OCI-LY1 (cell line): ENCODE data around the gene RYR3.

Source experiments
- H2AFZ ChIP-seq: fragments of 200-600 bp; sonication (generic), shearing (Covaris generic); 2 replicates; pipeline ENCODE4 v1.6.0; 2014; ENCODE audit warnings: antibody characterized with exemption, mild to moderate bottlenecking, low read length
- H3F3A ChIP-seq: fragments of 200-600 bp; sonication (generic), shearing (Covaris generic); 2 replicates; pipeline ENCODE4 v1.6.0; 2014; ENCODE audit warnings: mild to moderate bottlenecking, antibody characterized with exemption, low read length, moderate library complexity; ENCODE audit not compliant: insufficient read depth
- H3K27ac ChIP-seq: fragments of 200-600 bp; sonication (generic); 2 replicates; pipeline ENCODE4 v1.5.1; 2014; ENCODE audit warnings: low read length, mixed run types, mild to moderate bottlenecking, low read depth; ENCODE audit not compliant: poor library complexity, severe bottlenecking
- H3K27me3 ChIP-seq: fragments of 200-600 bp; sonication (generic); 2 replicates; pipeline ENCODE4 v1.6.0; 2014; ENCODE audit warnings: antibody characterized with exemption, mild to moderate bottlenecking, low read length, moderate library complexity; ENCODE audit not compliant: insufficient read depth
- H3K36me3 ChIP-seq: fragments of 200-600 bp; sonication (generic); 2 replicates; pipeline ENCODE4 v1.6.1; 2014; ENCODE audit warnings: mild to moderate bottlenecking, antibody characterized with exemption, low read length, moderate library complexity, mixed read lengths; ENCODE audit not compliant: insufficient read depth
- H3K4me1 ChIP-seq: fragments of 200-600 bp; sonication (generic); 2 replicates; pipeline ENCODE4 v1.5.1; 2014; ENCODE audit warnings: mild to moderate bottlenecking, low read length, moderate library complexity; ENCODE audit not compliant: insufficient read depth, severe bottlenecking
- H3K4me2 ChIP-seq: fragments of 200-600 bp; sonication (generic), shearing (Covaris generic); 2 replicates; pipeline ENCODE4 v1.6.1; 2014; ENCODE audit warnings: low read length
- H3K4me3 ChIP-seq: fragments of 200-600 bp; sonication (generic); 2 replicates; pipeline ENCODE4 v1.5.1; 2014; ENCODE audit warnings: low read length, low read depth, mild to moderate bottlenecking, mixed read lengths; ENCODE audit not compliant: poor library complexity, severe bottlenecking
- H3K79me2 ChIP-seq: fragments of 200-600 bp; shearing (Covaris generic); 2 replicates; pipeline ENCODE4 v1.6.1; 2016; ENCODE audit warnings: mixed run types, low read length, mixed read lengths; ENCODE audit not compliant: insufficient read depth
- H3K9ac ChIP-seq: fragments of 200-600 bp; sonication (generic), shearing (Covaris generic); 2 replicates; pipeline ENCODE4 v1.6.1; 2014; ENCODE audit warnings: mild to moderate bottlenecking, low read length, mixed read lengths
- H3K9me2 ChIP-seq: fragments of 200-600 bp; sonication (generic), shearing (Covaris generic); 2 replicates; pipeline ENCODE4 v1.6.1; 2014; ENCODE audit warnings: low read depth, mild to moderate bottlenecking, low read length, mixed read lengths
- H3K9me3 ChIP-seq: fragments of 200-600 bp; shearing (Covaris generic); 2 replicates; pipeline ENCODE4 v1.6.1; 2014; ENCODE audit warnings: low read length, mixed read lengths
- H4K20me1 ChIP-seq: fragments of 200-600 bp; sonication (generic), shearing (Covaris generic); 2 replicates; pipeline ENCODE4 v1.6.0; 2016; ENCODE audit warnings: mild to moderate bottlenecking, low read length; ENCODE audit not compliant: insufficient read depth
- CTCF ChIP-seq: fragments of 200-600 bp; sonication (generic), shearing (Covaris generic); IDR thresholded peaks from 2 replicates; pipeline ENCODE4 v1.5.1; 2017; ENCODE audit warnings: mild to moderate bottlenecking, antibody characterized with exemption, low read length, moderate library complexity, mixed read lengths
- EZH2 ChIP-seq: fragments of 200-600 bp; sonication (generic), shearing (Covaris generic); IDR thresholded peaks from 2 replicates; pipeline ENCODE4 v1.8.0; 2017; ENCODE audit warnings: borderline replicate concordance, mixed run types, mild to moderate bottlenecking, antibody characterized with exemption, low read length, moderate library complexity, mixed read lengths

The RYR3 gene

GRCh38 chr15:33581032-33581431, 270.3 kb downstream of the RYR3 start:
- Histone ChIP-seq H3K36me3 (no peaks in the 10 kb centered on the region), H3K27me3 (no peaks in the 10 kb centered on the region), H3K4me1 (no peaks in the 10 kb centered on the region), H3F3A (no peaks in the 10 kb centered on the region), H3K4me3 (no peak overlapping the region), H3K27ac (no peak overlapping the region), H3K79me2 (no peaks in the 10 kb centered on the region), H3K4me2 (no peak overlapping the region), H4K20me1 (no peaks in the 10 kb centered on the region), H2AFZ (no peak overlapping the region), H3K9ac (no peak overlapping the region), H3K9me3 (no peaks in the 10 kb centered on the region), H3K9me2 (no peaks in the 10 kb centered on the region)
- no peak for TF ChIP-seq CTCF
- TF ChIP-seq EZH2 = no peak

- Histone ChIP-seq H2AFZ (no peak overlapping the region), H3K27me3 (no peaks in the 10 kb centered on the region), H3K4me3 (no peak overlapping the region), H3K9ac (no peak overlapping the region), H3K79me2 (no peaks in the 10 kb centered on the region), H3K4me1 (no peaks in the 10 kb centered on the region), H3F3A (no peaks in the 10 kb centered on the region), H3K9me2 (no peaks in the 10 kb centered on the region), H3K27ac (no peak overlapping the region), H4K20me1 (no peaks in the 10 kb centered on the region), H3K36me3 (no peaks in the 10 kb centered on the region), H3K9me3 (no peaks in the 10 kb centered on the region), H3K4me2 (no peak overlapping the region)
- TF ChIP-seq EZH2 = no peak
- TF ChIP-seq CTCF = no peak
These were observed 274.0 kb downstream of the RYR3 start for GRCh38 chr15:33584797-33585196.

- Histone ChIP-seq H3K36me3 (no peaks in the 10 kb centered on the region), H3K4me3 (no peak overlapping the region), H3K27ac (no peak overlapping the region), H4K20me1 (no peaks in the 10 kb centered on the region), H3K79me2 (no peaks in the 10 kb centered on the region), H2AFZ (no peak overlapping the region), H3K9me2 (no peaks in the 10 kb centered on the region), H3K9me3 (no peaks in the 10 kb centered on the region), H3K27me3 (no peaks in the 10 kb centered on the region), H3K4me1 (no peaks in the 10 kb centered on the region), H3F3A (no peaks in the 10 kb centered on the region), H3K9ac (no peak overlapping the region), H3K4me2 (no peak overlapping the region)
- TF ChIP-seq CTCF (no peak), EZH2 (no peak)
These were observed 276.3 kb downstream of the RYR3 start for GRCh38 chr15:33586786-33587697.
